Measurements from ENCODE around the gene NEU1. TPM values are rescaled to one million over a fixed set of nuclear protein-coding genes. Genes with fewer than 3 reads are reported as not detected.
A peak's percentile ranks its signal among the peaks of the same experiment; 100 is the strongest.

Gene NEU1
- total and polyA plus RNA-seq, 8 donors: 25.7 to 106 (median 29.4) TPM

GRCh38 chr6:31881136-31881859, 18.7 kb upstream of the NEU1 start:
- no peak overlapping the region for H3K4me3 ChIP-seq
- intact Hi-C loops (cut with DNase I): no loop called here
- no peak for TF ChIP-seq CTCF (IDR thresholded peaks at IDR 0.05)
- no peaks in the 10 kb centered on the region for H3K27me3 ChIP-seq
- H3K4me1 ChIP-seq: no peaks in the 10 kb centered on the region
- no peak for ATAC-seq
- no peaks in the 10 kb centered on the region for H3K9me3 ChIP-seq
- no peak overlapping the region for H3K27ac ChIP-seq
- DNase-seq: no peak
- H3K36me3 ChIP-seq: peaks cover 0 to 70% of the 10 kb centered on the region in 2 donors

GRCh38 chr6:31880616-31881015, 18.0 kb upstream of the NEU1 start:
- intact Hi-C loops (cut with DNase I): no loop called here
- Histone ChIP-seq H3K4me1 (no peaks in the 10 kb centered on the region), H3K4me3 (no peak overlapping the region), H3K27me3 (no peaks in the 10 kb centered on the region), H3K9me3 (no peaks in the 10 kb centered on the region), H3K27ac (no peak overlapping the region), H3K36me3 (peaks cover 0 to 63% of the 10 kb centered on the region in 2 donors)
- no peak for ATAC-seq
- DNase-seq: no peak
- no peak for TF ChIP-seq CTCF (IDR thresholded peaks at IDR 0.05)

- no peak overlapping the region for H3K27ac ChIP-seq
- ATAC-seq: no peak
- H3K36me3 ChIP-seq: peaks cover 0 to 56% of the 10 kb centered on the region in 2 donors
- H3K27me3 ChIP-seq: no peaks in the 10 kb centered on the region
- intact Hi-C loops (cut with DNase I): no loop called here
- no peak for TF ChIP-seq CTCF (IDR thresholded peaks at IDR 0.05)
- no peak overlapping the region for H3K4me3 ChIP-seq
- no peaks in the 10 kb centered on the region for H3K4me1 ChIP-seq
- DNase-seq: peak in 1 of 4 donors; percentile 54
- H3K9me3 ChIP-seq: no peaks in the 10 kb centered on the region
Measured at GRCh38 chr6:31879901-31880300, 17.3 kb upstream of the NEU1 start.

GRCh38 chr6:31879143-31879542, 16.5 kb upstream of the NEU1 start:
- intact Hi-C loops (cut with DNase I): no loop called here
- no peaks in the 10 kb centered on the region for H3K4me1 ChIP-seq
- TF ChIP-seq CTCF (IDR thresholded peaks at IDR 0.05): no peak
- H3K36me3 ChIP-seq: peaks cover 0 to 48% of the 10 kb centered on the region in 2 donors
- peak overlapping the region; percentile 13 to 28 for H3K27ac ChIP-seq
- no peak overlapping the region for H3K4me3 ChIP-seq
- no peaks in the 10 kb centered on the region for H3K27me3 ChIP-seq
- ATAC-seq: no peak
- H3K9me3 ChIP-seq: no peaks in the 10 kb centered on the region
- DNase-seq: no peak

GRCh38 chr6:31878726-31879125, 16.1 kb upstream of the NEU1 start, which contains the start of gene SLC44A4:
Gene SLC44A4, minus strand, starts transcription at chr6:31878997. Its CDS starts 17 bp downstream, at chr6:31878980.
- TF ChIP-seq CTCF (IDR thresholded peaks at IDR 0.05): no peak
- Histone ChIP-seq H3K4me1 (no peaks in the 10 kb centered on the region), H3K4me3 (peak within 1 kb of the TSS; percentile 19 to 32), H3K36me3 (peaks cover 0 to 44% of the 10 kb centered on the region in 2 donors), H3K9me3 (no peaks in the 10 kb centered on the region), H3K27ac (peak within 1 kb of the TSS; percentile 28 to 35), H3K27me3 (no peaks in the 10 kb centered on the region)
- DNase-seq (peak in 1 of 4 donors; percentile 55), ATAC-seq (peak; percentile 81)
- intact Hi-C loops (cut with DNase I): no loop called here

All from left lung (tissue), 10 donors.